HG03103 (cell line): ENCODE measurements around the gene SLC16A3.
"Not testable (repeated sequence)": the region's sequence is repeated elsewhere in the genome, so short reads cannot be mapped to it uniquely, and the experiment has no call there.

Experiments
- ATAC-seq: cut with Tn5 transposase; IDR thresholded peaks from one replicate; pipeline ENCODE4 v1.9.1; 2021; ENCODE audit warnings: low read depth; ENCODE audit not compliant: unreplicated experiment

Gene SLC16A3

DNA sequence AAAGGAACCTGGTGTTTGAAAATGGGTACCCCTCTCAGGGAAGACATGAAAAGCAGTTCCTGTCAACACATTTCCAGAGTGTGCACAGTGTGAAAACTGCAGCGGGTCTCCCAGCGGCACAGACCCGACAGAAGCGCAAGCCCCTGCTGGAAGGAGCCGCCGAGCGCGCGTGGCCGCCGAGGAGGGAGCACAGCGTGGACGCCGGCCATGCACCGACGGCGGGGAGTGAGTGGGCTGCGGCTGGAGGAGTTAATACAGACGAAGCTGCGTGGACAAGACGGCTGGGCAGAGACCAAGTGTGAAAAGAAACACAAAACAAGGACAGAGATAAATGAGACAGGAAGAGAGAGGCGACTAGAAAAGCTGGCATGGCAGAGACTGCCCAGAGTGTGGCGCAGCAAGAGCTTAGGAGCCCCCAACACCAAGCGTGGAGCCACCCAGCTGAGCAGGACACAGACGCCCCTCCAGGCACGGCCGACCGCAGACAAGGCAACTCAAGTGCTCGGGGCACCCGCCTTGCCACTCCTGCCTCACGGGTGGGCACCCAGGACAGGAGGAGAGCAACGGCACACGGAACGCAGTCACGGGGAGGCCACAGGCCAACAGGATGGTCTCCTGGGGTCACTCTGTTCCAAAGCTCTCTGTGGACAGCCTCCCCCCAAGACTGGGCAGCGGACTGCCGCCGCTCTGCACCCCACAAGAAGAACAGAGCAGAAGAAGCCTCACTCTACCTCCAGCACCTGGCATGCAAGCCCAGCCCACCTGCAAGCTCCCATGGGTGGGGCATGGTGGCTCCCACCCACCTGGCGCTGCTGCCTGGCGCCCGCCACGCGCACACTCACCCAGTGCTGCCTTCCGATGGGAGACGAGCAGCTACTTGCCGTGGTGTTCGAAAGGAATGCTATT lies 16.5 kb downstream of the SLC16A3 start:
- ATAC-seq: no peak

DNA sequence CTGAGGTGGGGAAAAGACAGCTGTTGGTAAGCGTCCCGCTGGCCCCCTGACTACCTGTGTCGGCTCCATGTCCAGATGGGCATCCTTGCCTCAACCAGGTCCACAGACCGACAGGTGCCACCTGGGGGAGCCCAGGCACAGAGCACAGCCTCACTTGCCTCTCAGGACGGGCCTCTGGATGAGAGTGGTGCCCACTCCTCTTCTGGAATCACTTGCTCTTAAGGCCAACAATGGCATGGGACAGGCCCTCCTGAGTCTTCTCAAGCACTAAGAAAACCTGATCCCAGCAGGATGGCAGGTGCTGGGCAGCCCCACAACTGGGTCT lies 17.2 kb downstream of the SLC16A3 start:
- ATAC-seq: no peak

DNA sequence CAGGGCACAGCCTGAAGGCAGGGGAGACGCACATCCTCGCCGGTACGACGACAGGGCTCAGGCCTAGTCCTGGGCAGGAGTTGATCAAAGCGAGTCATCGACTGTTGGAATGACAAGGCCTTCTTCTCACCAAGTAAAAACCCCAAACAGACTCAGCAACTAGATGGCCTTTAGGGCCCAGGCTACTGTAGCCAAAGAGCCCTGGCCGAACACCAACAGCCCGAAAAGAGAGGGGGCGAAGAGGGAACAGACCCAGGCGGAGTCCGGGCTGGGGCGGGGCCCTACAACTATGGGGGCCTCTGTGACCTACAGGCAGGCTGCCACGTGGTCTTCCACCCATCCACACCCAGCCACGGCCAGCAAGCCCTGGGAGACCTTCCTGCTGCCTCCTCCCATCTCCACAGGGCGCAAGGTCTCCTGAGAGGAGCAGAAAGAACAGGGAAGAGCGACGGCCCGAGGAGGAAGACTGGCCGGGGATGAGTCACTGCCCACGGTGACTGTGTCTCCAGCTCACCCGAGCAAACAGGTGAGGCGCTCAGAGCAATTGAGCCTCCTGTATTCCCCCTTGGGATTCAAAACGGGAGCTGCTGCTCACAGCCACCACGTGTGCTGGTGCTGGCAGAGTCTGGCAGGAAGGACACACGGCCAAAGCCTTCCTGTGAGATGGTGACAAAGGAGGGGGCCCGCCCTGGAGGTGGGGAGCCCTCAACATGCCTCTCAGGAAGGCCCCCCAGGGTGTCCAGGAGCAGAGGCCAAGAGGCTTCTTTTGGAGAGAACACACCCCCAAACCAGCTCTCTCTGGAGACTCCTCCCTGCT lies 17.7 kb downstream of the SLC16A3 start:
- ATAC-seq: no peak

DNA sequence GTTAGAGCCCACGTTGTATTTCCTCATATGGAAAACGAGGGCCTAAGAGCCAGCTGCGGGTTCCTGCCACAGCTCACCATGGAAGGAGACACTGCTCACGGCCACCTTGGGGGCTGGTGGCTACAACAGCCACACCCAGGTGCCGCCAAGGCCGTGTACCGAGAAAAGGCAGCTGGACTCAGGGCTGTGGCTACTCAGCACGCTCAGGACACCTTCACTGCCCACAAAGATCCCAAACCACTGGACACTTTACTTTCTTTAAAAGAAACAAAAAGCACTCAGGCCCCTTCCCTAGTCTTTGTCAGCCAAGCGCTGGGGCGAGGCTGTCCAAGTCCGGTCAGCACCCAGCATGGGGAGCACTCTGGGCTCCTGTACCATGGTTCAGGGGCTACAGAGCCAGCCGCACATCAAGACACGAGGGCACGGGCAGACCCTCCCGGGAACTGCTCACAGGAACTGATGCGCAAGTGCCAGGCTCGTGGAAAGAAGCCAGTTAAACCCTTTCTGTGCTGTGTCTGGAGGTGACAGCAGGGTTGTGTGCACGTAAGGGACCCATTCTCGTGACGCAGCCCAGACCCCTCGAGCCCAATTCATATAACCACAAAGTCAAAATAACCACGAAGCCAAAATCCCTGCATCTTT lies 18.5 kb downstream of the SLC16A3 start:
- no peak for ATAC-seq

DNA sequence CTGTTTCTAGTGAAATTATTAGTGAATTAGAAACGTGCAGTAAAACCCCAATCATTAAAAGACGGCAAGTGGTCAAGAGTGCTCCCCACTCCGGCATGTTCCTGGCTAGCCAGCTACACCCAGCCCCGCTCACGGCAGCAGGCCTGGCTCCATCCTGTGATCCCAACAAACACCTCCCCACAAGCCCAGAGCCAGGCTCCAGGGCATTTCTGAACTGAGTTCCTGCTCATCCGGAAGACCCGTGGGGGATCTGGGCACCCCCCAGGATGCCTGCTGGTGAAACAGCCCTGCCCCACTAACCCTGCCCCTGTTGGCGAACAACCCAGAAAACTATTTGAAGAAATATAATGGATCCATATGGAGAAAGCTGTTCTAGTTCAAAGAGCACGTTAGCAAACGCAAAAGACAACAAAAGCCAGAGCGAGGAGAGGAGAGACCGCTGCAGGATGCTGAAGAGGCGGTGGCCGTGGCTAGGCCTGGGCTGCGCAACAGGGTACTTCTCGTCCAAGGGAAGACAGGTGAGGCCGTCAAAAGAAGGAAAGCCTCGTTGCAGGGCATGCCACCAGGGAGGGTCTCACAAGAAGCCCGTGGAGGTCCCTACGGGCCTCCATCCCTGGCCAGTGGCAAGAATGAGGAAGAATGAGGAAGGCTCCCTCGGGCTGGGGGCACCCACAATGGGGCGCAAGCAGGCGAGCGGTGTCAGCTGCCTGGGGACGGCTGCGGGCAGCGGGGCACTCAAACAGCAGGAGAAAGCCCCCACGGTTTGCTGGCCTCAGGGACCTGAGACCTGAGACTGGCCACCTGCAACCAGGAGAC lies 19.2 kb downstream of the SLC16A3 start:
- ATAC-seq: no peak

DNA sequence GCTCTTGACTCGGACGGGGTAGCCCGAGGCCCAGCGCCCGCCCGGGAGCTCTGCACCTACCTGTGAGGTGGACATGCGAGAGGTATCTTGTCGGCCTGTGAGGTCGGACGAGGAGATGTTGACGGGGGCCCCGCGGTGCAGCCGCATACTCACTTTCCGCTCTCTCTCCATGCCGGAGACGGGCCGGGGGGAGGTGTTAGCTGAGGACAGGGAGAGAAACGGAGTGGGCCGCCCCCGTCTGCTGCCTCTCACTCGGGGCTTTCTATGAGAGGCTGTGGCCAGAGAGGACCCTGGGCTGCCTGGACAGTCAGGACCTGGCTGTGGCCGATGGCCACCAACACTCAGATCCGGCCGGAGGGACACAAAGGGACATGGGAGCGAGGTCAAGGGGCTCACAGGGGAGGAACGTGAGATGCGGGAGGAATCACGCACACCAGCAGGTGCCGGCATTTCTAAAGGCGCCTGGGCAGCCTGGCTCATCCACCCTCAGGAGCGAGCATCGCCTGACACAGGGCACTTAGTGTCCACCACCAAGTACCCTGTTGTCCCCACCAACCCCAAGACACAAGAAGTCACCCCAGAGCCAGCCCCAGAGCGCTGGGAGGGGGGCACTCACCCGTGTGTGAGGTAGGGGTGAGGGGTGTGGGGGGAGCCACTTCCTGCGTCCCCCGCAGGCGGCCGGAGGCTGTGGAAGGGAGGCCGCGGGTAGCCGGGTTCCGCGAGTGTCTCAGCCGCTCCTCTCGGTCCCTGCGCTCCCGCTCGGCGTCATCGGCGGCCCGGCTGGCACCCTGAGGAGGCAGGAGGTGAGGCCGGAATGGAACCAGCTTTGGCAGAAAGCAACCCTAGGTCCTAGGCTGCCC lies 20.2 kb downstream of the SLC16A3 start:
- no peak for ATAC-seq

DNA sequence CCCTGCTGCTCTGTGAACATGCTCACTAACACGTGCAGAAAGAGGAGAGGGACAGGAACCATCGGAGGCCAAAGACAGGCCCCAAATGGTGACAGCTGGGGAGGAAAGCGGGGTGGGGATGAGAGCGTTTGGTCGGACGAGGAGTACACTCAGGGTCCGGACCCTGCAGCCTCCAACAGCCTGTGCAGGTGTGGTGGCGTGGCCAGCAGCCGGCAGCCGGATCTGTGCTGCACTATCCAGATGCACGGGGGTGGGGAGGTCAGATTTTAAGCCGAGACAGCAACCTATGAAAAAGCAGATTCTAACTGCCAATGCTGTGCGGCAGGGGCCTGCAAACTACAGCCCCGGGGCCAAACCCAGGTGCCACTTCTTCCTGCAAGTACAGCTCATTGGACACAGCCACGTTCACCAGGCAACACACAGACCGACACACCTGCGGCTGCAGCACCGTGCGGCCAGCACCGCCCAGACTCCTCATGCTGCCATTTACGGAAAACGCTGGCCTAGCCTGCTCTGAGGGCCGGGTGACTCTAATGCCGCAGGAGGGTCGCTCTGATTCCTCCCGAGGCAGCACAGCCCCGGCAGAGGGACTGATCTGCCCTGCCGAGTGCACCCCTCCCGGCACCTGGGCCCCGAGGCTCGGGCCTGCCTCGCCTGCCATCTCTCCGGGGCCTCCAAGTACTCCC lies 21.2 kb downstream of the SLC16A3 start:
- no peak for ATAC-seq

DNA sequence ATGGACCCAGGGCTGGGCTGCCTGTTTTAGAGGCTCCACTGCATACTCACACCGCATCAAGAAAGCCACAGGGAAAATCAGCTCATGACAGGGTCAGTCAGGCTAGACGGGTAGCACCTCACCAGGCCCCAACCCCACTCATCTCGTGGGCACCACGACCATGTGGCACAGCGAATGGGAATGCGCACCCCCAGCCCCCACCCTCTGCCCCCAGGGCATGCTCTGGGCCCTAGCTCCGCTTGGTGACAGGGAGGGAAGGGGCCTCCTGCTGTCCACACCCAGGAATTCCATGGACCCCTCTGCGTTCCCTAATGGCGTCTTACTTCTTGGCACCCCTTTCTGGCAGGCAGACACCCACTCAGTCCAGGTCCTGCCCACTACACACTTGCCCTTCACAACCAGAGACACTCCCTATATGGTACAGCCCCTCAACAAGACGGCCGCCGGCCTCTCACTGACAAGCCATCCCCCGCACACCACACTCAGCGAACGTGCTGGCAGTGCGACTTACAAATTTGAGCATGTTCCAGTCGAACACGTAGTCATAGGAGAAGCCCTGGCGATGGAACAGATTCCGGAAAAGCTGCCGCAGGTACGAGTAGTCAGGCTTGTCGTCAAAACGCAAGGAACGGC lies 22.1 kb downstream of the SLC16A3 start:
- ATAC-seq: no peak

DNA sequence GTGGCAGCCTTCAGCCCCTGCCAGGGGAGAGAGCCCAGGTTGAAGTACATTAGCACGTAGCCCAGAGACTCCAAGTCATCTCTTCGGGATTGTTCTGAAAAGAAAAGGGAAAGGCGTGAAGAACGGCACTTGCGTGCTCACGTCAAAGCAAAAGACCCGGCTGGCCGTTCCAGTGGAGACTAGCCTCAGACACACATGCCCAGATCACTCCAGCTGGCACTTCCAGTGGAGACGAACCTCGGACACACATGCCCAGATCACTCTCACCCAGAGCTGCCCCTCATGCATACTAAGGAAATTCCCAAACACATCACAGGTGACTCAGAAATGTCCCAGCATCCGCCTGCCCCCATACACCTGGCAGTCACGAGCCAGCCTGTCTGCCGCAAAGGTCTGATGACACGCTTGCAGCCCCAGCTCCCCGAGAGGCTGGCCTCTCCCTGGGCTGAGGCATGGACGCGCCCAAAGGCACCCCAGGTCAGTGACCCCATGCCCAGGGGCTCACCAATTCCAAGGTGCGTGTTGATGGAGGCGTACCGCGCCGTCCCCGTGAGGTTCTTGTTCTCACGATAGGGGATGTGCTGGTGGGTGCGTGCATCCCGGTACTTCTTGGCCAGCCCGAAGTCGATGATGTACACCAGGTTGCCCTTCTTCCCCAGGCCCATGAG lies 23.8 kb downstream of the SLC16A3 start:
- ATAC-seq: no peak

DNA sequence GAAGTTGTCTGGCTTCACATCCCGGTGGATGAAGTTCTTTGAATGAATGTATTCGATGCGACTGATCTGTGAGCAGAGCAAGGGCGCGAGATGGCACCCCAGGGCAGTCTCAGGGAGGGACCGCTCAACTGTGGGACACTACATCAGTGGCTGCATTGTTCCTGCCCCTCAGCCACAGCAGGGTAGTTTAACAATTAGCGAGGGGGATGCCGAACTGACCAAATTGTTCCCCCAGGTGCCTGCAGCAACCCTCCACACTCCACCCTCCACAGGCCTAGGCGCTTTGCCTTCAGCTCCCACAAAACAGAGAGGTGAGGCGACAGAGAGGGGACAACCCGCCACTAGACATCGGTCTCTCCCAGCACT lies 24.3 kb downstream of the SLC16A3 start:
- ATAC-seq: no peak

DNA sequence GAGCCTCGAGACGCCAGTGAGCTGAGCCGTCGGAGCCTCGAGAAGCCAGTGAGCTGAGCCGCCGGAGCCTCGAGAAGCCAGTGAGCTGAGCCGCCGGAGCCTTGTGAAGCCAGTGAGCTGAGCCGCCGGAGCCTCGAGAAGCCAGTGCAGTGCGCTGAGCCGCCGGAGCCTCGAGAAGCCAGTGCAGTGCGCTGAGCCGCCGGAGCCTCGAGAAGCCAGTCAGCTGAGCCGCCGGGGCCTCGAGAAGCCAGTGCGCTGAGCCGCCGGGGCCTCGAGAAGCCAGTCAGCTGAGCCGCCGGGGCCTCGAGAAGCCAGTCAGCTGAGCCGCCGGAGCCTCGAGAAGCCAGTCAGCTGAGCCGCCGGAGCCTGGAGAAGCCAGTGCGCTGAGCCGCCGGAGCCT lies 25.3 kb downstream of the SLC16A3 start:
- ATAC-seq: not testable (repeated sequence)

DNA sequence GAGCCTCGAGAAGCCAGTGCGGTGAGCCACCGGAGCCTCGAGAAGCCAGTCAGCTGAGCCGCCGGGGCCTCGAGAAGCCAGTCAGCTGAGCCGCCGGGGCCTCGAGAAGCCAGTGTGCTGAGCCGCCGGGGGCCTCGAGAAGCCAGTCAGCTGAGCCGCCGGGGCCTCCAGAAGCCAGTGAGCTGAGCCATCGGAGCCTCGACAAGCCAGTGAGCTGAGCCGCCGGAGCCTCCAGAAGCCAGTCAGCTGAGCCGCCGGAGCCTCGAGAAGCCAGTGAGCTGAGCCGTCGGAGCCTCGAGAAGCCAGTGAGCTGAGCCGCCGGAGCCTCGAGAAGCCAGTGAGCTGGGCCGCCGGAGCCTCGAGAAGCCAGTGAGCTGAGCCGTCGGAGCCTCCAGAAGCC lies 25.9 kb downstream of the SLC16A3 start:
- not testable (repeated sequence) for ATAC-seq

DNA sequence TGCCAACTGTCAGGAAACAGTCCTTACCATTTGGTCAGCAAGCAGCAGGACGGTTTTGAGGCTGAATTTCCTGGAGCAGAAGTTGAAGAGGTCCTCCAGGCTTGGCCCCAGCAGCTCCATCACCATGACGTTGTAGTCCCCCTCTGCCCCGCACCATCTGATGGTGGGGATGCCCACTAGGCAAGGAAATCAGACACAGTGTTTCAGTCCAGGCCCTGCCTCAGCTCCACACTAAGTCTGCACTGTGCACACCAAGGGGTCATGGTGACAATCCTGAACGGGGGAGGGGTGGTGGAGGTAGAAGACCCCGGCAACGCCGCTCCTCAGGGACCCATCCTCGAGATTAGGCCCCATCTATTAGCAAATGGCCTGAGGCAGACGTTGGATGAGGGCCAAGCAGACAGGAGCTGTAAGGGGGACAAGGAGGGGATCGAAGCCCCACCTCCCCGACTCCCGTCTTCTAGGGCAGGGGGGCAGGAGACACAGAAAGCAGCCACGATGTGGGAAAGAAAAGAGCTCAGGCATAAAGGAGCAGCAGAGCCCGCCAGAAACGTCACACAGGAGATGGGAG lies 26.6 kb downstream of the SLC16A3 start:
- ATAC-seq: no peak

DNA sequence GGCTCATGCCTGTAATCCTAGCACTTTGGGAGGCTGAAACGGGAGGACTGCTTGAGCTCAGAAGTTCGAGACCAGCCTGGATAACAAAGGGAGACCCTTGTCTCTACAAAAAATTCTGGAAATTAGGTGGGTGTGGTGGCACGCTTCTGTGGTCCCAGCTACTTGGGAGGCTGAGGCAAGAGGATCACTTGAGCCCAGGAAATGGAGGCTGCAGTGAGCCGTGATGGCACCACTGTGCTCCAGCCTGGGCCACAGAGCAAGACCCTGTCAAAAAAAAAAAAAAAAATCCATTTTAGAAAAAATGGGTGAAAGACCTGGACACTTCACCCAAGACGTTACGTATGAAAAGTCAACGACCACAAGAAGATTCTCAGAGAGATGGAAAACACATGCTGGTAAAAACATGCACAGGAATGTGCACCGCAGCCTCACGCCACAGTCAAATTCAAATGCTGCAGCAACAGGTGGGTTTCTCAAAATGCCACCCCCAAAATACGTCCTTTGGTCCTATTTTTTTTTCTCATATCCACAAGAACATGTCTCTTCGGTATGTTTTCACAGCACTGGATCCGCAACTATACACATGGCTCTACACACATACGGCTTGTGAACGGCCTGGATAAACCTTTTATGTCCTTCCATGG lies 27.5 kb downstream of the SLC16A3 start:
- no peak for ATAC-seq

DNA sequence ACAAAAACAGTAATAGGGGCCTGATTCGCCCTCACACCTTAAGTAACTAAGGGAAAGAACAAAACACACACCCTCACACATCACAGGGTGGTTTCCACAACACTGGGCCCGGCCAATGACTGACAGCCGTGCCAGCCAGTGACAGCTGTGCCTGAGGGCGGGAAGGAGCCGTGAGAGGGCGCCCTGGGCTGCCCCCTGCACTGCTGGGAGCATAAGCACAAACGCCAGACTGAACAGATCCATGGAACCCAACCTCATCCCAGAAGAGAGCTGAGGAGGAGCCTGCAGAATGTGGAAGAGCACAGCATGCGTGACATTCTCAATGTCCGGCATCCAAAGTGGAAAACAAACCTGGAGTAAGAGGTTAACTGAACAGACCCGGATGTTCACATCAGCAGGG lies 28.6 kb downstream of the SLC16A3 start:
- ATAC-seq: no peak

DNA sequence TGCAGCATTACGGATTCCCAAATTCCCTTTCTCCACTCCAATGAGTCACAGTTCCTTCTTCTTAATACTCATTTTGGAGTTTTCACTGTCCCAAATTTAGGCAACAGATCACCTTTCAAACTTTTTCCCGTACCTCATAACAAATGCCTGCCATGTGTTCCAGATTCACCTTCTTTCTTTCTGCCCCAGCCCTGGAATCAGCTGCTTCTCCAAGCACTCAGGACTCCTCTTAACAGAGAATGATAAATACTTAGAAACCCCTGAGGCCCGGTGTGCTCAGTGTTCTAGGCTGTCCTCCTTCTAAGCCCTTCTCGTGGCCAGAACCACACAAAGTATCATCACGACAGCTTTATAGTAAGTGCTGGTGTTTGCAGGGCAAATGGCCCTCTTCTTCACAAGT lies 29.7 kb downstream of the SLC16A3 start:
- no peak for ATAC-seq
